ENCODE results near the gene ARVCF. TPM values are rescaled to one million over a fixed set of nuclear protein-coding genes. Genes with fewer than 3 reads are reported as not detected.
A peak's percentile ranks its signal among the peaks of the same experiment; 100 is the strongest.

Gene ARVCF
- total and polyA plus RNA-seq, 9 of the 15 experiments (the other 6 are each of a cell fraction or from before 2014, with no cell fraction given), result 0.03 to 97.4 (median 15.6) TPM

DNA sequence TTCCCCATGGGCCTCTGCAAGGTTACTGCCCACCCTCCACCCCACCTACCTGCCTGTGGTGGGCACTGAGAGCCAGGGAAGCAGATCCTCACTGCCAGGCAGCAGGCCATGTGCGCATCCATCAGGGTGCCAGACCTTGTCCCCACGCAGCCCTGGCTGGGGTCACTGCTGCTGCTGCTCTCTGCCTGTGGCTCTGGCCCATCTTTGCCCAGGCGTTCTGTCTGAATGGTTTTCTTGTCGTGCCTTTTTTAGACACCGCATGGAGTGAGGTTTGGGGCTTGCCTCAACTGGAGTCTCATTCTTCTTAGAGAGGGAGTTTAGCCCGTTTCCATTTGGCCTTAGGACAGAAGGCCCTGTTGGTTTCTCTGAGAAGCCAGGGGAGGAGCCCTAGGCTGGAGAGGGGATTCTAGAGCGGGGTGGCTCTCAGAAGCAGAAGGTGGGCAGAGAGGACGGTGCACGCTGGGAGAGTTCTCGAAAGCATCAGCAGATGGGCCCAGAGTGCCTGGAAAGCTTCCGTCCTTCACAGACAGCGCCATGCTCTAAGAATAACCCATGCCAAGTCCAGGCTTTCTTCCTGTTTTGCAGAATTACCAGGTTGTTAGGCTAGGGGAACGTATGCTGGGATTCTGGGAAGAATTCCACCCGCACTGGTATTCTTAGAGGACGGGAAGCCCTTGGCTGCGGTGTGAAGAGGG lies 12.4 kb upstream of the ARVCF start:
- CTCF ChIA-PET (ENCODE audit: low intra/inter-chr PET ratio), result interaction anchor here (0.6 to 4.2 kb wide), 3 partner anchors 58 to 1700 kb away, joined by 3 to 30 read pairs (median 3); no protein-coding TSS in a partner anchor
- no TSS peak for BruUV-seq (replicated peaks)
- H3K36me3 ChIP-seq (ENCODE audit: control insufficient read depth, insufficient read depth, low read length), result peaks cover 69% of the 10 kb centered on the region

More for the DNA sequence above, 12.4 kb upstream of the ARVCF start:
- no peak overlapping the region for H3K4me3 ChIP-seq
- TF ChIP-seq DIDO1 (tag; IDR thresholded peaks at IDR 0.05; ENCODE audit: low read depth) (no peak), MTF1 (CRISPR knock-in tag; IDR thresholded peaks at IDR 0.05; ENCODE audit: borderline replicate concordance) (0 out of 2 replicates have a peak, but pooled peaks have one; percentile 16), BHLHE40 (IDR thresholded peaks at IDR 0.05; ENCODE audit: low read length) (0 out of 2 replicates have a peak, but pooled peaks have one; percentile 5), NR4A1 (CRISPR knock-in tag; IDR thresholded peaks at IDR 0.05) (0 out of 2 replicates have a peak, but pooled peaks have one; percentile 2), NR4A1 (tag; IDR thresholded peaks at IDR 0.05) (no peak)
- TF ChIP-seq, protein P1, sequence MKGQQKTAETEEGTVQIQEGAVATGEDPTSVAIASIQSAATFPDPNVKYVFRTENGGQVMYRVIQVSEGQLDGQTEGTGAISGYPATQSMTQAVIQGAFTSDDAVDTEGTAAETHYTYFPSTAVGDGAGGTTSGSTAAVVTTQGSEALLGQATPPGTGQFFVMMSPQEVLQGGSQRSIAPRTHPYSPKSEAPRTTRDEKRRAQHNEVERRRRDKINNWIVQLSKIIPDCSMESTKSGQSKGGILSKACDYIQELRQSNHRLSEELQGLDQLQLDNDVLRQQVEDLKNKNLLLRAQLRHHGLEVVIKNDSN (CRISPR knock-in tag; IDR thresholded peaks at IDR 0.05), result no peak
- H3K4me1 ChIP-seq (replicated peaks in 1 of 2; ENCODE audit: control insufficient read depth in 2 of 2, insufficient read depth in 2 of 2, low read length in 2 of 2), result peaks cover 33 to 71% of the 10 kb centered on the region in 2 experiments
- H3K27ac ChIP-seq (ENCODE audit: extremely low read depth, low read depth, low read length), result no peak overlapping the region
- FAIRE-seq (no peak), DNase-seq (ENCODE audit: extremely low read depth in 1 of 4, low spot score in 3 of 4) (no peak), ATAC-seq (no peak)
- no peaks in the 10 kb centered on the region for H3K27me3 ChIP-seq (ENCODE audit: control insufficient read depth in 2 of 2, insufficient read depth in 2 of 2, low read length in 2 of 2)
- 85% methylated on average over 16 of the region's 16 CpGs for WGBS (ENCODE audit: insufficient coverage, low coverage, missing lambda C conversion rate)
- H3K4me2 ChIP-seq (ENCODE audit: insufficient read depth, low read length), result no peak overlapping the region
- in situ Hi-C loops (cut with MboI), result no loop called here
- H4K20me1 ChIP-seq (replicated peaks; ENCODE audit: control insufficient read depth, insufficient read depth, low read length), result peaks cover 62% of the 10 kb centered on the region
- intact Hi-C loops (cut with micrococcal nuclease), result loop anchor here (1.0 to 10.0 kb wide), 3 partner anchors 59 to 614 kb away; partner anchors contain the start of genes GNB1L and RTL10
- H3K9me1 ChIP-seq (ENCODE audit: control insufficient read depth, insufficient read depth, low read length), result peaks cover 19% of the 10 kb centered on the region
- H3K9ac ChIP-seq (ENCODE audit: insufficient read depth in 1 of 2, low read depth in 2 of 2, low read length in 2 of 2), result peak overlapping the region in 1 of 2 experiments; percentile 72; a peak in 2 of 4 replicates
- H3K79me2 ChIP-seq (ENCODE audit: control insufficient read depth, insufficient read depth, low read length), result peaks cover 80% of the 10 kb centered on the region
- H2AFZ ChIP-seq (ENCODE audit: low read depth, low read length), result no peak overlapping the region
- no peaks in the 10 kb centered on the region for H3K9me3 ChIP-seq (replicated peaks; ENCODE audit: control insufficient read depth, insufficient read depth, low read depth, low read length)
- POLR2A ChIA-PET, result interaction anchor here (0.6 to 1.5 kb wide), 5 partner anchors 11 to 43 kb away, joined by 3 to 4 read pairs (median 3); no protein-coding TSS in a partner anchor

Measured in K562 (cell line).